Rectal smooth muscle tissue (tissue), 1 donor: ENCODE results near the gene TK2.
A peak's percentile ranks its signal among the peaks of the same experiment; 100 is the strongest.
"Not testable (repeated sequence)": the region's sequence is repeated elsewhere in the genome, so short reads cannot be mapped to it uniquely, and the experiment has no call there.

ENCODE experiments used
- H3K27ac ChIP-seq: one replicate; pipeline ENCODE4 v1.7.0; 2013; ENCODE audit warnings: low read depth, low read length, inconsistent platforms
- H3K27me3 ChIP-seq: one replicate; pipeline ENCODE4 v1.7.0; 2013; ENCODE audit warnings: low read length; ENCODE audit not compliant: control insufficient read depth, insufficient read depth
- H3K36me3 ChIP-seq: one replicate; pipeline ENCODE4 v1.7.0; 2013; ENCODE audit warnings: low read length; ENCODE audit not compliant: control insufficient read depth, insufficient read depth
- H3K4me1 ChIP-seq: one replicate; pipeline ENCODE4 v1.7.0; 2013; ENCODE audit warnings: low read length; ENCODE audit not compliant: control insufficient read depth, insufficient read depth
- H3K4me3 ChIP-seq: one replicate; pipeline ENCODE4 v1.7.0; 2013; ENCODE audit warnings: low read length
- H3K9ac ChIP-seq: one replicate; pipeline ENCODE4 v1.7.0; 2013; ENCODE audit warnings: low read length

TK2 gene

GRCh38 chr16:66520406-66521170, 29.3 kb downstream of the TK2 start:
- Histone ChIP-seq H3K9ac (no peak overlapping the region), H3K4me1 (peaks cover 16% of the 10 kb centered on the region), H3K27me3 (no peaks in the 10 kb centered on the region), H3K27ac (no peak overlapping the region), H3K4me3 (no peak overlapping the region), H3K36me3 (no peaks in the 10 kb centered on the region)

DNA sequence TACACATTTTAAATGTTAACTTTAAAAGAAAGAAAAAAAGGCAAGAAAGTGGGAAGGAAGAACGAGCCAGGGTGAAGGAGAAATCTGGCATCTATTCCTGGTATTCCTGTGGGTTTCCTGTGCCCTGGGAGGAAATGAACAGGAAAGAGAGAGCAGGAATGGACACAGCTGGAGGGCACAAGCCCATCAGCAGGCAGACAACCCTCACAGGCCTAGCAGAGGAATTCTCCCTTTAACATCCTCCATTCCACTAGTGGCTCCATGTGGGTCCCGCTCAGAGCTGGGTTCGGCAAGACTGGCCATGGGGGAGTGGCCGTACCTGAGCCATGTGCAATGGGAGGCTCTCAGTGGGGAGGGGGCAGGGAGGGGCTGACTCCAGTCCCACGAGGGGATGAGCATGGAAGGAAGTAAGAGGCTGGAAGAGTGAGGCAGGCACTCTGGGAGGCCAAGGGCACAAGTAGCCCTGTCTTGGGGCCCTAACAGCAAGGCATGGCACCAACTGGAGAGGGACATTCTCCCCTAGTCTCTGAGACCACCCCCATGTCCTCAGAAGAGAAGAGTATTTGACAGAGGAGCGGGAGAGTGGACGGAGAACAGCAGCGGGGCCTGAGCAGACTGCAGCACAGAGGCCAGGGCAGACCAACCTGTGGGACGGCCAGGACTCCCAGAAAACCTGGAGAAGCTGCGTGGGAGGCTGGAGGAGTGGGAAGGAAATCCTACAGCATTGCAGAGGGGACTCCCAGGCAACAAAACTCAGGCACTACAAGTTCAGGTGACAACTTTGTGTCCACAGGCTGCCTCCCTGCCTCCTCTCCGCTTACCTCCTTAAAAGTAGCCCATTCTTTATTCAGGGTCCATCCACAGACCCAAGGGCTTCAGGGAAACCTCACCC, 30.2 kb downstream of the TK2 start:
- no peak overlapping the region for H3K27ac ChIP-seq
- H3K9ac ChIP-seq, result no peak overlapping the region
- H3K4me1 ChIP-seq, result peaks cover 16% of the 10 kb centered on the region
- no peak overlapping the region for H3K4me3 ChIP-seq
- no peaks in the 10 kb centered on the region for H3K36me3 ChIP-seq
- H3K27me3 ChIP-seq, result no peaks in the 10 kb centered on the region

GRCh38 chr16:66517586-66518263, 32.2 kb downstream of the TK2 start:
- H3K27me3 ChIP-seq, result no peaks in the 10 kb centered on the region
- H3K4me3 ChIP-seq, result no peak overlapping the region
- no peak overlapping the region for H3K9ac ChIP-seq
- peak overlapping the region; percentile 95 for H3K27ac ChIP-seq
- peaks cover 16% of the 10 kb centered on the region for H3K4me1 ChIP-seq
- no peaks in the 10 kb centered on the region for H3K36me3 ChIP-seq

GRCh38 chr16:66516808-66517585, 32.9 kb downstream of the TK2 start:
- Histone ChIP-seq H3K27ac (peak overlapping the region; percentile 95), H3K27me3 (no peaks in the 10 kb centered on the region), H3K36me3 (no peaks in the 10 kb centered on the region), H3K9ac (peak overlapping the region; percentile 63), H3K4me3 (peak overlapping the region; percentile 51), H3K4me1 (peaks cover 18% of the 10 kb centered on the region)

DNA sequence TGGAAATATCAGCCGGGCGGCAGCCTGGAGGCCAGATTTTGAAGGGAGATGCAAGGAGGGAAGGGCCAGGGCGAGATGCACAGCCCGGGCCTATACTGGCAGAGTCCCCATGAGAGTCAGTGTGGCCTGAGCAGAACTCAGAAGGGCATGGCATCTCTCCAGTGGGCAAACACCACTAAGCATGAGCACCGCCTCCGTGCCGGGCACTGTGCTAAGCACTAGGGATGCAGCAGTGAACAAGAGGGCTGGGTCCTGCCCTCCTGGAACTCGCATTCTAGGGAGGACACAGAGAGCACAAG, 33.5 kb downstream of the TK2 start:
- H3K4me3 ChIP-seq, result peak overlapping the region; percentile 38
- peak overlapping the region; percentile 95 for H3K27ac ChIP-seq
- no peaks in the 10 kb centered on the region for H3K27me3 ChIP-seq
- peak overlapping the region; percentile 29 for H3K9ac ChIP-seq
- peaks cover 20% of the 10 kb centered on the region for H3K4me1 ChIP-seq
- H3K36me3 ChIP-seq, result no peaks in the 10 kb centered on the region

DNA sequence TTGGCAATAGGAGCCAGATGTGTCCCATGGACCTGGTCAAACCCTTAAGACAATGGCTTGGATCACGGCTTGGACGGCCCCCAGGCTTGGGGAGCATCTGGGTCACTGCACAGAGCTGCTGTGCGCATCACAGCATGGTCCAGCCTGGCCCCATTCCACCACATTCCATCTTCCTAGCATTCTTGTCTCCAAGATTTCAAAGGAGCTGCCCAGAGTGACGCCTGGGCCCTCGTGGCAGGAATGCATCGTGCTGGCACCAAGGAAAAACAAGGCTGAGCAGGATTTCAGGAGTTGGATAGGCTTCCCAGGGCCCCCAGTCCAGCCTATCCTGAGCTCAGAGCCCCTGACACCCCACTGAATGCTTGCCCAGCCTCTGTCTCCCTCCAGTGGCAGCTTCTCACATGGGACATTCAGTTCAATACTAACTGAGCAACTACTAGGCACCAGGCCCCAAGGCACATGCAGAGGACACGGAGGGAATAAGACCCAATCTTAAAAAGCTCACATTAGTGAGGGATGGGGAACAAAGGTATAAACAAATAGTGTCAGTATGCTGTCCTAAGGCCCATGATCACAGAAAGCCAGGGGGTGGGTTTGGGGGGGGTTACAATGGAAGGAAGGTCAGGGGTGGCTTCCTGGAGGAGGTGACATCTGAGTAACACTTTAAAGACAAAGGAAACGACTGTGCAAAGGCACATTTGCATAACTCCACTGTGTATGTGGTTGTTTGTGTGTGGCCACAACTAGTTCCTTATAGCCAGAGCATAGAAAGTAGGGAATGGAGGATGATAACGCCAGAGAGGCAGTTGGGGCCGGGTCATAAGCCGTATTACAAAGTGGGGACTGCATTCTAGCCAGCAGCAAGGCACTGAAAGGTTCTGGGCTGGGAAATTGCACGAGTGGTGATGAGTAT, 34.1 kb downstream of the TK2 start:
- H3K36me3 ChIP-seq, result no peaks in the 10 kb centered on the region
- H3K9ac ChIP-seq, result peak overlapping the region; percentile 29
- peaks cover 21% of the 10 kb centered on the region for H3K4me1 ChIP-seq
- peak overlapping the region; percentile 38 for H3K4me3 ChIP-seq
- peak overlapping the region; percentile 95 for H3K27ac ChIP-seq
- no peaks in the 10 kb centered on the region for H3K27me3 ChIP-seq

GRCh38 chr16:66514980-66515595, 34.8 kb downstream of the TK2 start:
- H3K27me3 ChIP-seq, H3K4me3 ChIP-seq, H3K36me3 ChIP-seq, H3K27ac ChIP-seq, H3K9ac ChIP-seq: not testable (repeated sequence)
- H3K4me1 ChIP-seq, result peaks cover 21% of the 10 kb centered on the region

GRCh38 chr16:66514391-66514790, 35.5 kb downstream of the TK2 start:
- not testable (repeated sequence) for H3K9ac ChIP-seq, H3K27me3 ChIP-seq, H3K4me3 ChIP-seq, H3K27ac ChIP-seq, H3K36me3 ChIP-seq
- H3K4me1 ChIP-seq, result peaks cover 21% of the 10 kb centered on the region

- Histone ChIP-seq H3K36me3 (no peaks in the 10 kb centered on the region), H3K4me1 (peaks cover 21% of the 10 kb centered on the region), H3K27me3 (no peaks in the 10 kb centered on the region), H3K4me3 (no peak overlapping the region), H3K27ac (no peak overlapping the region), H3K9ac (no peak overlapping the region)
Measured at GRCh38 chr16:66513111-66513723, 36.7 kb downstream of the TK2 start.

DNA sequence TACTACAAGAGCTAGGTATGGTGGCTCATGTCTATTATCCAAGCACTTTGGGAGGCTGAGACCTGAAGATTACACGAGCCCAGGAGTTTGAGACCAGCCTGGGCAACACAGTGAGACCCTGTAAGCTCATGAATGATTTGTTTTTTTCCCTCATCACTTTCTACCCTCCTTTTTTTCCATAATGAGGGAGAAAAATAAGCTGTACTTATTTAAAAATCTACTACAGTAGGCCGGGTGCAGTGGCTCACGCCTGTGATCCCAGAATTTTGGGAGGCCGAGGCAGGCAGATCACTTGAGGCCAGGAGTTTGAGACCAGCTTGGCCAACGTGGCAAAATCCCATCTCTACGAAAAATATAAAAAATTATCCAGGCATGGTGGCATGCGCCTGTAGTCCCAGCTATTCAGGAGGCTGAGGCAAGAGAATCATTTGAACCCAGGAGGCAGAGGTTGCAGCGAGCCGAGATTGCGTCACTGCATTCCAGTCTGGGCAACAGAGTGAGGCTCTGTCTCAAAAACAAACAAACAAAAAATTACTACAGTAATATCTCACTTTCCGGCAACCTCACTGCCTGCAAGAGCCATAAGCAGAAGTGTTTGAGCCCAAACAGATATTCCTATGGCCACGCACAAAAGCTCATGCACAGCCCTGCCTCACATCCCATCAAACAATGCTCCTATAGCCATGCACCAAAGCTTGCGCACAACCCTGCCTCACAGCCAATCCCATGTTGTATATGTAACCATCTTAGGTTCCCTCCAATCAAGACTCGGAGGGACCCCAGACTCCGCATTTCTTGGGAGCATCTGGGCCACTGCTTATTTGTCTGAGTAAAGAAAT, 37.4 kb downstream of the TK2 start:
- Histone ChIP-seq H3K36me3 (no peaks in the 10 kb centered on the region), H3K27ac (no peak overlapping the region), H3K9ac (no peak overlapping the region), H3K4me3 (no peak overlapping the region), H3K27me3 (no peaks in the 10 kb centered on the region), H3K4me1 (peaks cover 18% of the 10 kb centered on the region)
